AG09319 (cell line): ENCODE data around the gene CCDC138.
"Not testable (repeated sequence)": the region's sequence is repeated elsewhere in the genome, so short reads cannot be mapped to it uniquely, and the experiment has no call there.

Experiments
- DNase-seq: peaks from one replicate; pipeline ENCODE4 v3.0.0-alpha.2; 2010; ENCODE audit warnings: low read depth; ENCODE audit errors: extremely low read depth
- CTCF ChIP-seq: IDR thresholded peaks from 2 replicates; pipeline ENCODE4 v1.5.1; 2011; ENCODE audit warnings: low read depth, mild to moderate bottlenecking, inconsistent platforms, low read length, moderate library complexity

The CCDC138 gene

GRCh38 chr2:108786354-108787215 lies at the start of gene CCDC138:
Gene CCDC138 (plus strand): TSS chr2:108786771. CDS start chr2:108786823, 52 bp downstream.
- no peak for TF ChIP-seq CTCF
- peak; percentile 51 for DNase-seq

- DNase-seq: not testable (repeated sequence)
Observed at GRCh38 chr2:108757973-108758372, 28.6 kb upstream of the CCDC138 start.

GRCh38 chr2:108762618-108763017 lies 24.0 kb upstream of the CCDC138 start:
- not testable (repeated sequence) for DNase-seq

- DNase-seq: not testable (repeated sequence)
Observed at GRCh38 chr2:108766671-108767070, 19.9 kb upstream of the CCDC138 start.

- not testable (repeated sequence) for DNase-seq
Observed at GRCh38 chr2:108767859-108768258, 18.7 kb upstream of the CCDC138 start.

GRCh38 chr2:108776475-108776874 lies 10.1 kb upstream of the CCDC138 start:
- TF ChIP-seq CTCF: no peak
- DNase-seq: no peak

GRCh38 chr2:108778857-108779256 lies 7.7 kb upstream of the CCDC138 start:
- no peak for DNase-seq
- no peak for TF ChIP-seq CTCF

- no peak for DNase-seq
Observed at GRCh38 chr2:108786008-108786353, 590 bp upstream of the CCDC138 start.

GRCh38 chr2:108787216-108787541 lies 608 bp downstream of the CCDC138 start:
- no peak for DNase-seq

More at GRCh38 chr2:108786008-108786353, 590 bp upstream of the CCDC138 start:
- TF ChIP-seq CTCF: no peak

More at GRCh38 chr2:108787216-108787541, 608 bp downstream of the CCDC138 start:
- no peak for TF ChIP-seq CTCF
